Activated CD4-positive, alpha-beta T cell treated with anti-CD3 and anti-CD28 coated beads, Interleukin-2, amount 10 ng/mL, durations not matched to agents 24 days and 14 days (primary cell): ENCODE results near the gene CD81. TPM values are rescaled to one million over a fixed set of nuclear protein-coding genes. Genes with fewer than 3 reads are reported as not detected.

Source experiments
- DNase-seq: peaks from one replicate; pipeline ENCODE4 v3.0.0; 2022
- H3K27ac Mint-ChIP-seq: one replicate; pipeline ENCODE4 v1.8.0; 2022; ENCODE audit warnings: mild to moderate bottlenecking, mixed read lengths
- H3K27me3 Mint-ChIP-seq: one replicate; pipeline ENCODE4 v1.8.0; 2022; ENCODE audit warnings: mixed read lengths
- H3K36me3 Mint-ChIP-seq: one replicate; pipeline ENCODE4 v1.8.0; 2022; ENCODE audit warnings: low read depth, mild to moderate bottlenecking, mixed read lengths
- H3K4me1 Mint-ChIP-seq: one replicate; pipeline ENCODE4 v1.8.0; 2021; ENCODE audit warnings: mixed read lengths
- H3K4me3 Mint-ChIP-seq: one replicate; pipeline ENCODE4 v1.8.0; 2022; ENCODE audit warnings: mild to moderate bottlenecking, moderate library complexity, mixed read lengths
- H3K9me3 Mint-ChIP-seq: one replicate; pipeline ENCODE4 v1.8.0; 2021; ENCODE audit warnings: mixed read lengths
- intact Hi-C: fragments of 100-400 bp; cut with micrococcal nuclease; formaldehyde crosslinking; loops from one replicate; pipeline ENCODE4 v1.15.1; 2023
- total RNA-seq: library from RNA; stranded (reverse); gene quantifications from 2 replicates; pipeline ENCODE4 v1.2.3, GENCODE V29; 2022

CD81 gene
- total RNA-seq, 1 donor from 2014 or later, result 225 TPM

DNA sequence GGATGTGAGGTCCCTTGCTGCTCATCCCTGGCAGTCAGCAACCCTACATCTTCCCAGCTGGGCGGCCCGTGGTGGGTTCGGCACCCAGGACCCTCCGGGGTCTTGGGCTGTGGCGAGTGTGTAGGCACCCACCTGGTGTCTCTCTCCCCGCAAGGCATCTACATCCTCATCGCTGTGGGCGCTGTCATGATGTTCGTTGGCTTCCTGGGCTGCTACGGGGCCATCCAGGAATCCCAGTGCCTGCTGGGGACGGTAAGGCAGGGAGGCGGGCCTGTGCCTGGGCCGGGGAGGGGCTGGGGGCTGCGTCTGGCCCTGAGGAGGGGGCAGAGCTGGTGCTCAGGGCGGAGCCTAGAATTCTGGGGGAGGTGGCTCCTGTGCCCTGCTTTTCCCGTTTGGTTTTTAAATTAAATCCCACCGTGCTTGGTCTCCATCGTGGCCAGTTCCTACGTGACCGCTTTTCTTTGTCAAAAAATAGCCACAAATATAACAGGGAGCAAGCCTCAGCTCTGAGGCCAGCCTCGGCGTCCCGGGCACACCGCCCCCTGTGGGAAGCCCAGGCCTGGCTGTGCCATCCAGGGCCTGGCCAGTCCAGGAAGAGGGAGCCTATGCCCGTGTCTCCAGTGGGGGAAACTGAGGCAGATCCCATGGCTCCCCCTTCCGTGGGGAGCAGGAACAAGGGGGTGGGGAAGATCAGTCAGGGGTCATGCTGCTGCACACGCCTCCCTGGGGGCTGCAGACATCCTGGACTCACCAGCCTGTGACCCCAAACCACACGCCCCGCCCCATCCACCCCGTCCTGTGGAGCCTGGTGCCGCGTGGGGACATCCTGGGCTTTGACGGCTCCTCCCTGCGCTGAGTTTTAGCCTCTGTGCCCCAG is 17.1 kb downstream of the CD81 start:
- intact Hi-C loops, result no loop called here
- no peak overlapping the region for H3K27ac Mint-ChIP-seq
- peaks cover 8% of the 10 kb centered on the region for H3K4me1 Mint-ChIP-seq
- H3K36me3 Mint-ChIP-seq, result peaks cover 12% of the 10 kb centered on the region
- H3K27me3 Mint-ChIP-seq, result no peaks in the 10 kb centered on the region
- no peaks in the 10 kb centered on the region for H3K9me3 Mint-ChIP-seq
- no peak overlapping the region for H3K4me3 Mint-ChIP-seq
- no peak for DNase-seq

DNA sequence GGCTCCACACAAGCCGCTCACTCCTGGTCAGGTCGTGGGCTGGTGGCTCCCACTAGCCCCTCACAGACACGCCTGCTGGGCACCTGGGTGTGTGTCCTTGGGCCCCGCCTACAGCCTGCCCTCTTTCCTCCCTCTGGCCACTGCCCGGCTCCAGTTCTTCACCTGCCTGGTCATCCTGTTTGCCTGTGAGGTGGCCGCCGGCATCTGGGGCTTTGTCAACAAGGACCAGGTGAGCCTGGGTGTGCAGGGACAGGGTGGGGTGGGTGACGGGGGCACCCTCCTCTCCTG is 17.7 kb downstream of the CD81 start:
- Mint-ChIP-seq H3K9me3 (no peaks in the 10 kb centered on the region), H3K36me3 (peaks cover 12% of the 10 kb centered on the region), H3K4me3 (no peak overlapping the region), H3K27me3 (no peaks in the 10 kb centered on the region), H3K27ac (peak overlapping the region; percentile 41), H3K4me1 (peaks cover 5% of the 10 kb centered on the region)
- DNase-seq, result no peak
- intact Hi-C loops, result no loop called here

DNA sequence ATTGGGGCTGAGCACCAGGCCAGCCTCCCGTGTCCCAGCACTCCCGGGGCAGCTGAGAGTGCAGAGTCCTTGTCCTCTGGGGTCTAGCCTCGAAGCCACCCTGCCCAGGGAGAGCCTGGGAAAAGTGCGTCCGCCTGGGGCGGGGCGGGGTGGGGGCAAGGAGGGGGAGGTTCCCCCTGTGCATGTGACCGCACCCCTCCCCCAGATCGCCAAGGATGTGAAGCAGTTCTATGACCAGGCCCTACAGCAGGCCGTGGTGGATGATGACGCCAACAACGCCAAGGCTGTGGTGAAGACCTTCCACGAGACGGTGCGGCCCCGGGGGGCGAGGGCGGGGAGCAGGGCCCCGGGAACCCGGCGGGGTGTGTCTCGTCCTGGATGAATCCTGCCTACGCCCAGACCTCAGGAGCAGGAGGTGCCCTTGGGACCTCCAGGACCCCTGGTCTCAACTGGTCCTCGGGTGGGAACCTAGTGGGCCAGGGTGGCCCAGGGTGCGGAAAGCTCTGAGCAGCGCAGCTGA is 18.2 kb downstream of the CD81 start:
- Mint-ChIP-seq H3K27ac (no peak overlapping the region), H3K36me3 (peaks cover 12% of the 10 kb centered on the region), H3K4me3 (no peak overlapping the region), H3K27me3 (no peaks in the 10 kb centered on the region), H3K4me1 (peaks cover 3% of the 10 kb centered on the region), H3K9me3 (no peaks in the 10 kb centered on the region)
- intact Hi-C loops, result no loop called here
- DNase-seq, result no peak

DNA sequence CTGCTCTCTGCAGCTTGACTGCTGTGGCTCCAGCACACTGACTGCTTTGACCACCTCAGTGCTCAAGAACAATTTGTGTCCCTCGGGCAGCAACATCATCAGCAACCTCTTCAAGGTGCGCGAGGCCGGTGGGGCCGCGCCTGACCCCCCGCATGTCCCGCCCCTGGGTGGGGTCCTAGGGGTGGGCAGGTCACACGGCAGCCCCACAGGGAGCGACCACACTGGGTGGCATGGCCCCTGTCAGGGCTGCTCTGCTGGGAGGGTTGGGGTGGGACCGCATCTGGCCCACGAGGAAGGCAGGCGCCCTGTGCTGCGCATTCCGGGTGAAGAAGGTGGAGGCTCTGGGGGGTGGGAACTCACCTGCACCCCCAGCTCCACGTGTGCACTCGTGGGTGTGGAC is 18.7 kb downstream of the CD81 start:
- Mint-ChIP-seq H3K27ac (no peak overlapping the region), H3K9me3 (no peaks in the 10 kb centered on the region), H3K27me3 (peaks cover 2% of the 10 kb centered on the region), H3K4me1 (peaks cover 5% of the 10 kb centered on the region), H3K36me3 (peaks cover 12% of the 10 kb centered on the region), H3K4me3 (no peak overlapping the region)
- intact Hi-C loops, result no loop called here
- DNase-seq, result no peak

DNA sequence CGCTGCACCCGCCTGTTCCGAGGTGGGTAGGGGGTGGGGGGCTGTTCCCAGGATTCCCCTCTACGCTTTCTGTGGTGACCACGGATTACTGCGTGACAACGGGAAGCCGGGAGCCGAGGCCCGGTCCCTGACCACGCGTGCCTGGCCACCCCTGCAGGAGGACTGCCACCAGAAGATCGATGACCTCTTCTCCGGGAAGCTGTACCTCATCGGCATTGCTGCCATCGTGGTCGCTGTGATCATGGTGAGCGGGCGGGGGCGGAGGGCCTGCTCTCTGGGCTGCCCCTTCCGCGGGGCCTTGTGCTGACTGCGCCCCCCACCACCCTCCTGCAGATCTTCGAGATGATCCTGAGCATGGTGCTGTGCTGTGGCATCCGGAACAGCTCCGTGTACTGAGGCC is 19.4 kb downstream of the CD81 start:
- no peak for DNase-seq
- peaks cover 2% of the 10 kb centered on the region for H3K27me3 Mint-ChIP-seq
- intact Hi-C loops, result no loop called here

DNA sequence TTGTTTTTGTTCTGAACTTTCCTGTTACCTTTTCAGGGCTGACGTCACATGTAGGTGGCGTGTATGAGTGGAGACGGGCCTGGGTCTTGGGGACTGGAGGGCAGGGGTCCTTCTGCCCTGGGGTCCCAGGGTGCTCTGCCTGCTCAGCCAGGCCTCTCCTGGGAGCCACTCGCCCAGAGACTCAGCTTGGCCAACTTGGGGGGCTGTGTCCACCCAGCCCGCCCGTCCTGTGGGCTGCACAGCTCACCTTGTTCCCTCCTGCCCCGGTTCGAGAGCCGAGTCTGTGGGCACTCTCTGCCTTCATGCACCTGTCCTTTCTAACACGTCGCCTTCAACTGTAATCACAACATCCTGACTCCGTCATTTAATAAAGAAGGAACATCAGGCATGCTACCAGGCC is 19.9 kb downstream of the CD81 start:
- DNase-seq, result no peak
- no peak overlapping the region for H3K4me3 Mint-ChIP-seq
- no peaks in the 10 kb centered on the region for H3K9me3 Mint-ChIP-seq
- H3K36me3 Mint-ChIP-seq, result peaks cover 15% of the 10 kb centered on the region
- peaks cover 2% of the 10 kb centered on the region for H3K27me3 Mint-ChIP-seq
- intact Hi-C loops, result no loop called here
- peaks cover 8% of the 10 kb centered on the region for H3K4me1 Mint-ChIP-seq
- H3K27ac Mint-ChIP-seq, result no peak overlapping the region

More for the DNA sequence above, 19.4 kb downstream of the CD81 start:
- H3K4me3 Mint-ChIP-seq, result no peak overlapping the region
- H3K4me1 Mint-ChIP-seq, result peaks cover 7% of the 10 kb centered on the region
- H3K9me3 Mint-ChIP-seq, result no peaks in the 10 kb centered on the region
- no peak overlapping the region for H3K27ac Mint-ChIP-seq
- peaks cover 14% of the 10 kb centered on the region for H3K36me3 Mint-ChIP-seq

DNA sequence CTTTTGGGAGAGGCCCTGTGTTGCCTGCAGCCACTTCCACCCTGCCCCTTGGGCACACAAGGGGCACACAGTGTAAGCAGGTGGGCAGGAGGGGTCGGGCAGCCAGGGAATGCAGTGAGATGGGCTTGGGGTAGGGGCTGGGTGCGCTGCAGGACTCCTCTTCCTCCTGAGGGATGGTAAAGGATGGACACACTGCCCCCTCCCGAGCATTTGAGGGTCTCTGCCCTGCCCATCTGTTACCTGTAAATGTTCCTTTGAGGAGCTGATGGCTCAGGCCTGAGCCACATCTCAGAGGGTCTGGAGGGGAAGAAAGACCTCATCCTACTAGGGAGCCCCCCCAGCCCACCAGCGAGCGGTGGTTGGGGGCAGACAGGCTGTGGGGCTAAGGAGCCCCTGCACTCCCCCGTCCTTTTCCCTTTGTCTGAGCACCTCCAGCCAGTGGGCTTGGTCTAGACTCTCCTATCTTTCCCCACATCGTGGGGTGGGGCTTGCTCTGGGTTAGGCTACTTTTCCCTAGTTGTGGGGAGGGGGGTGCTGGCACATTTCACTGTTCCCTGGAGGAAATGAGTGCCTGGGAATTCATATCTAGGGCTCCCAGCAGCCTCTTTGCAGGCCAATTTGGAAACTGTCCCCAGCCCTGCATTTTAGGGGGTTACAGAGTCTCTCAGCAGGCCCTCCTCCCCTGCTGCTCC is 21.7 kb downstream of the CD81 start:
- DNase-seq, result no peak
- Mint-ChIP-seq H3K4me3 (peak overlapping the region; percentile 93), H3K9me3 (no peaks in the 10 kb centered on the region), H3K4me1 (peaks cover 11% of the 10 kb centered on the region), H3K36me3 (peaks cover 27% of the 10 kb centered on the region), H3K27me3 (peaks cover 2% of the 10 kb centered on the region), H3K27ac (peak overlapping the region; percentile 91)
- intact Hi-C loops, result no loop called here

DNA sequence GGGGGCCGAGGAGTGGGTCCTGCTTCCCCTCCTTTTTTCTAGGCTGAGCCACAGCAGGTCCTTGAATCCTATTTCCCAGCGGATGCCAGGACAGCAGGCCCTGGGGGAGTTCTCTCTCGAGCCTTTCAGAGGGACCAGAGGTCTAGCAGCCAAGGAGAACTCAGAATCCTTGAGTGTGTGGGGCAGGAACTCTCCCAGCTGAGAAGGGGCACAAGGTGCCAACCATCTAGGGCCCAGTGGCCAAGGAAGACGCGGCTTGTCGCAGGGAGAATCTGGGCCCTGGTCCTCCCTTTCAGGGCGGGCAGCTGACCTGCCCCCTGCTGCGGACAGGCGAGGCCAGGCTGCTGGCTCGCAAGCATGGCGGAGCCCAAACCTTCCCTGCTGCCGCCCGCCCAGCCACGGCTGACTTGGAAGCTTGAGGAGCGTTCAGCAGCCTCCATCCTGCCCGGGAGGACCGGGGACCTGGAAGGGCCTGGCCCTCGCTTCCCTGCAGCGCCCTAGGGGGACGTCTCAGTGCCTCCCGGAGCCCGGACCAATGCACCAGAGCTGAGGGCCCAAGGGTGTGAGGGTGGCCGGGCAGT is 22.5 kb downstream of the CD81 start:
- H3K36me3 Mint-ChIP-seq, result peaks cover 29% of the 10 kb centered on the region
- H3K27ac Mint-ChIP-seq, result peak overlapping the region; percentile 91
- DNase-seq, result peak; percentile 70
- peaks cover 2% of the 10 kb centered on the region for H3K27me3 Mint-ChIP-seq
- H3K9me3 Mint-ChIP-seq, result no peaks in the 10 kb centered on the region
- H3K4me1 Mint-ChIP-seq, result peaks cover 11% of the 10 kb centered on the region
- H3K4me3 Mint-ChIP-seq, result peak overlapping the region; percentile 93
- intact Hi-C loops, result loop anchor here (1.0 to 5.0 kb wide), 5 partner anchors 21 to 1398 kb away; partner anchors contain the start of genes CD81, LSP1, NUP98 and TRPM5

DNA sequence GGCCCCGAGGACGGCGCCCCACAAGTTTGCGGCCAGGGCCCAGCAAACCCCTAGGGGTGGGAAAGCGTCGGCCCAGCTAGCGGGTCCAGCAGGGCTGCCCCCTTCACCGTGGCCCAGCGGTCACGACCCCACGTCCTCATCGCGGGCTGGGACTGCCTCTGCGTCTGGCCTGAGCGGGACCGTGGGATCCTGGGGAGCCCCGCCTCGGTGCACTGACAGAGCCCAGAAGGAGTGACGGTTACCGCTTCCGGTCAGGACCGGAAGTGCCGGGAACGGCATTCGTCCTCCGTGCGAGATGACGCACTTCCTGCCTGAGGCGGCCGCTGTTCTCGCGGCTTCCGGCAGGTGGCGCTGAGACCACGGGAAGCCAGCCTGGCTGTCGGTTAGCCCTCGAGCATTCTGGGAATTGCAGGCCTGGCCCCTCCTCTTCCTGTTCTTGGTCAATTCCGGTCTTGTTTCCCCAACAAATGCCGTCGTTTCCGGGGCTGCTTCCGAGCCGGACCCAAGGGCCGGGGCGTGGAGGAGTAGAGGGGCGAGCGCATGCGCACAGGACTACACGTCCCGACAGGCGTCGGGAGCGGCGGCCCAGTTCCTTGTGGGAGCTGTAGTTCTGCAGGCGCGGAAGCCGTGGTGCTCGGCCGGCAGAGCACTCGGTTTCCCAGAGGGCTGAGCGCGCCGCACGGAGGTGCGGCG is 23.1 kb downstream of the CD81 start, which contains the start of gene TSSC4:
TSS of gene TSSC4 (plus strand) at position 682 of the 693 bp plus-strand sequence. CDS start 1,884 bp downstream, outside the sequence.
- Mint-ChIP-seq H3K4me1 (peaks cover 11% of the 10 kb centered on the region), H3K4me3 (peak within 1 kb of the TSS; percentile 93), H3K27ac (peak within 1 kb of the TSS; percentile 91), H3K27me3 (peaks cover 2% of the 10 kb centered on the region), H3K36me3 (peaks cover 29% of the 10 kb centered on the region), H3K9me3 (no peaks in the 10 kb centered on the region)
- intact Hi-C loops, result loop anchor here (1.0 to 5.0 kb wide), 5 partner anchors 20 to 1397 kb away; partner anchors contain the start of genes CD81, LSP1, NUP98 and TRPM5
- peak; percentile 100 for DNase-seq

DNA sequence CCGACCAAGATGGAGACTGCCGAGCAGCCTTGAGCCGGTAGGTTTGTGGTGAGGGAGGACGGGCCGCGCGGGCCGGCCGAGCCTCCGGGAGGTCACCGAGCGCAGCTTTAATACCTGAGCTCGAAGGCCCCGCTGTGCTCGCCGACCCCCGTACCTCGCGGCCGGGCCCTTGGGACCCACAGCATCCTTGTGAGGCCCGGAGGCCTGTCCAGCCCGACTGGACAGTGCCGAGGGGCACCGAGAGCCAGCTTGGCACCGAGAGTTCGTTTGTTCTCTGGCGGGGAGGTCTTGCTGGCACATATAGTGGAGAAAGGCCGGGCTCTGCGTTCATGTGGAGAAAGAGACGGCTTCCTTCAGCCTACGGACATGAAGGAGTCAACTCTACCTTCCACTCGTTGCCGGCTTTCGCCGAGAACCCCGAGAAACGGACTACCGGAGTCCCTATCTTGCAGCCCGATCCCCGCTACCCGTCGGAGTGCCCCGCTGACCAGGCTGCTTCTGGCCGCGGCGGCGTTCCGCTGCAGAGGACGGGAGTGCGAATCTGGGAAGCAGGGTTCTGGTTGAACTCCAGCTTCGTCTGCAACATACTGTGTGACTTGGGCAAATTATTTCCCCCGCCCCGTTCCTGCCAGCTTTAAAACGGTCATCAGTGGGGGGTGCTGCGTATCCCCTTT is 23.8 kb downstream of the CD81 start:
- Mint-ChIP-seq H3K4me3 (peak overlapping the region; percentile 93), H3K9me3 (no peaks in the 10 kb centered on the region), H3K27me3 (peaks cover 2% of the 10 kb centered on the region), H3K36me3 (peaks cover 29% of the 10 kb centered on the region), H3K27ac (peak overlapping the region; percentile 91), H3K4me1 (peaks cover 11% of the 10 kb centered on the region)
- intact Hi-C loops, result loop anchor here (1.0 to 5.0 kb wide), 5 partner anchors 19 to 1396 kb away; partner anchors contain the start of genes CD81, LSP1, NUP98 and TRPM5
- DNase-seq, result no peak

DNA sequence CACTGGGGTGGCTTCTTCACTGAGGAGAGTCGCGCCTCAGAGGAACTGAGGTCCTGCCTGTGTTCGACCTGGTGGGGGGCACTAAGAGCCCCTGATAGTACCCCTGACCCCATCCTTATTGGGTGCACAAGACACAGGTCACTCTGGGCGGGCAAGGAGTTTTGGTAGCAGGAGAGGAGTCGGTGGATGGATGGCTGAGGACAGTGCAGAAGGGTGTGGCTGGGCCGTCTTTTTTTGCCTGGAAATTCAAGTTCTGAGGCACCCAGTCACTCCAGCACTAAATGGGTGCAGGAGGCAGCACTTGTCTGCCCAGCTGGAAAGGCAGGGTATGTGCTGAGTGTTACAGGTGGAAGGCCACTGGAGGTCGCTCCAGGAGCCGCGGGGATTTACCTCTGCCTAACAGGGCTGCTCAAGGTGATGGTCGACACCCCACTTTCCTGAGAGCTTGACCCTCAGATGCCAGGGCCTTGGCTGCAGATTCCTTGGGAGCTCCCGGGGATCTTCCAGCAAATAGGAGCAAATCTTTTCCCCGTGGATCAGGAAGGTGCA is 24.4 kb downstream of the CD81 start:
- Mint-ChIP-seq H3K27me3 (peaks cover 2% of the 10 kb centered on the region), H3K4me1 (peaks cover 11% of the 10 kb centered on the region), H3K4me3 (peak overlapping the region; percentile 93), H3K36me3 (peaks cover 27% of the 10 kb centered on the region), H3K27ac (peak overlapping the region; percentile 91), H3K9me3 (no peaks in the 10 kb centered on the region)
- intact Hi-C loops, result loop anchor here (2.0 to 5.0 kb wide), 2 partner anchors 549 to 1396 kb away; partner anchors contain the start of genes LSP1 and NUP98
- no peak for DNase-seq

DNA sequence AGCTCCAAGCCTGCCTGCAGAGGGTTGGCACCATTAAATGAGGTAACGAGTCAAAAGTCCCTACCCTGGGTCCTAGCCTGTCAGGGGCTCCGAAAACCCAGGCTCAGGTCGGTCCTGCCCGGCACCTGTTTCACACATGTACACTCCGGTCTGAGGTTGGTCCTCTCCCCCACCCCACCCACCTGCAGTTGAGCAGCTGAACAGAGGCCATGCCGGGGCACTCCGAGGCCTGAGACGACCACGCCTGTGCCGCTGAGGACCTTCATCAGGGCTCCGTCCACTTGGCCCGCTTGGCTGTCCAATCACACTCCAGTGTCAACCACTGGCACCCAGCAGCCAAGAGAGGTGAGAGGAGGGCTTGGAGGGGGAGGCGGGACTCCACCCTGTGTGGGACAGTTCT is 25.0 kb downstream of the CD81 start:
- Mint-ChIP-seq H3K9me3 (no peaks in the 10 kb centered on the region), H3K27me3 (peaks cover 2% of the 10 kb centered on the region), H3K27ac (no peak overlapping the region), H3K4me3 (peak overlapping the region; percentile 93), H3K36me3 (peaks cover 23% of the 10 kb centered on the region), H3K4me1 (peaks cover 11% of the 10 kb centered on the region)
- no peak for DNase-seq
- intact Hi-C loops, result loop anchor here (5.0 kb wide), 1 partner anchor 1395 kb away; the partner anchor contains the start of gene NUP98
